ENCODE data around the gene TP53BP2. TPM values are rescaled to one million over a fixed set of nuclear protein-coding genes. Genes with fewer than 3 reads are reported as not detected.

The TP53BP2 gene
- total RNA-seq, 6 experiments from 2014 or later, result 13.7 to 46.4 (median 19.0) TPM

- Histone ChIP-seq H3K4me1 (no peaks in the 10 kb centered on the region), H3K27me3 (no peaks in the 10 kb centered on the region), H3K27ac (no peak overlapping the region), H3K4me3 (no peak overlapping the region), H3K36me3 (no peaks in the 10 kb centered on the region), H3K9me3 (no peaks in the 10 kb centered on the region)
- intact Hi-C loops (cut with DNase I), result no loop called here
- DNase-seq (no peak), ATAC-seq (no peak)
- no peak for TF ChIP-seq CTCF (IDR thresholded peaks at IDR 0.05)
- no peak for TF ChIP-seq POLR2A (IDR thresholded peaks at IDR 0.05)
These were observed 7.5 kb upstream of the TP53BP2 start for GRCh38 chr1:223853275-223853674.

GRCh38 chr1:223852337-223852736 is 6.6 kb upstream of the TP53BP2 start:
- intact Hi-C loops (cut with DNase I), result no loop called here
- Histone ChIP-seq H3K4me1 (no peaks in the 10 kb centered on the region), H3K27ac (no peak overlapping the region), H3K27me3 (no peaks in the 10 kb centered on the region), H3K9me3 (no peaks in the 10 kb centered on the region), H3K4me3 (no peak overlapping the region), H3K36me3 (no peaks in the 10 kb centered on the region)
- no peak for TF ChIP-seq CTCF (IDR thresholded peaks at IDR 0.05)
- TF ChIP-seq POLR2A (IDR thresholded peaks at IDR 0.05), result no peak
- ATAC-seq (no peak), DNase-seq (no peak)
- 91% methylated on average over 1 of the region's 1 CpG for WGBS (ENCODE audit: insufficient coverage, low coverage, low lambda C conversion rate, missing lambda C conversion rate)

- TF ChIP-seq POLR2A (IDR thresholded peaks at IDR 0.05) (no peak), CTCF (IDR thresholded peaks at IDR 0.05) (no peak)
- Histone ChIP-seq H3K4me3 (no peak overlapping the region), H3K36me3 (no peaks in the 10 kb centered on the region), H3K27me3 (no peaks in the 10 kb centered on the region), H3K27ac (no peak overlapping the region), H3K4me1 (peaks cover 0 to 6% (median 0%) of the 10 kb centered on the region in 4 donors), H3K9me3 (no peaks in the 10 kb centered on the region)
- DNase-seq, result no peak
- intact Hi-C loops (cut with DNase I), result no loop called here
- ATAC-seq, result no peak
- 80% methylated on average over 6 of the region's 6 CpGs for WGBS (ENCODE audit: insufficient coverage, low coverage, low lambda C conversion rate, missing lambda C conversion rate)
These were observed 3.9 kb upstream of the TP53BP2 start for GRCh38 chr1:223849352-223850254.

- TF ChIP-seq CTCF (IDR thresholded peaks at IDR 0.05), result no peak
- TF ChIP-seq POLR2A (IDR thresholded peaks at IDR 0.05), result no peak
- intact Hi-C loops (cut with DNase I), result no loop called here
- Histone ChIP-seq H3K27me3 (no peaks in the 10 kb centered on the region), H3K27ac (no peak overlapping the region), H3K36me3 (no peaks in the 10 kb centered on the region), H3K4me3 (no peak overlapping the region), H3K4me1 (peaks cover 0 to 14% (median 0%) of the 10 kb centered on the region in 4 donors), H3K9me3 (no peaks in the 10 kb centered on the region)
- DNase-seq (no peak), ATAC-seq (no peak)
- 96% methylated on average over 2 of the region's 2 CpGs for WGBS (ENCODE audit: insufficient coverage, low coverage, low lambda C conversion rate, missing lambda C conversion rate)
These were observed 2.8 kb upstream of the TP53BP2 start for GRCh38 chr1:223848536-223848935.
